SK-N-SH treated with all-trans-retinoic acid at 6 μM for 48 hours (cell line): ENCODE measurements around the gene ZNF474.
A peak's percentile ranks its signal among the peaks of the same experiment; 100 is the strongest.

Experiments
- ATAC-seq: fragments of 200-7000 bp; cut with Tn5 transposase; 3 replicates; pipeline ENCODE4 v1.9.1; 2020; ENCODE audit warnings: mild to moderate bottlenecking, moderate library complexity
- ARNTL ChIP-seq: fragments of 450-650 bp; formaldehyde crosslinking; IDR thresholded peaks from 2 replicates; pipeline ENCODE4 v1.5.0; 2020; ENCODE audit warnings: low read depth, mild to moderate bottlenecking, moderate library complexity, borderline replicate concordance
- CREB5 ChIP-seq: fragments of 250-450 bp; sonication (Bioruptor Pico); IDR thresholded peaks from 2 replicates; pipeline ENCODE4 v1.5.1; 2020; ENCODE audit warnings: low read depth, mild to moderate bottlenecking, moderate library complexity
- CSRNP3 ChIP-seq: fragments of 250-450 bp; sonication (Bioruptor Pico); IDR thresholded peaks from 2 replicates; pipeline ENCODE4 v1.5.1; 2021; ENCODE audit warnings: mild to moderate bottlenecking, moderate library complexity
- ESRRG ChIP-seq: fragments of 250-450 bp; sonication (Bioruptor Pico); IDR thresholded peaks from 2 replicates; pipeline ENCODE4 v1.6.1; 2021; ENCODE audit warnings: mild to moderate bottlenecking
- GLIS3 ChIP-seq: fragments of 250-450 bp; sonication (Bioruptor Pico); IDR thresholded peaks from 2 replicates; pipeline ENCODE4 v1.5.0; 2020; ENCODE audit warnings: mild to moderate bottlenecking, moderate library complexity
- ISL1 ChIP-seq: fragments of 250-450 bp; sonication (Bioruptor Pico); IDR thresholded peaks from 2 replicates; pipeline ENCODE4 v2.1.2; 2022; ENCODE audit warnings: mild to moderate bottlenecking, moderate library complexity
- OSR1 ChIP-seq: fragments of 250-450 bp; sonication (Bioruptor Pico); IDR thresholded peaks from 2 replicates; pipeline ENCODE4 v1.8.0; 2022; ENCODE audit warnings: moderate library complexity, mild to moderate bottlenecking, inconsistent platforms
- PATZ1 ChIP-seq: fragments of 250-450 bp; sonication (Bioruptor Pico); IDR thresholded peaks from 2 replicates; pipeline ENCODE4 v1.8.0; 2020; ENCODE audit warnings: mild to moderate bottlenecking, moderate library complexity, borderline replicate concordance
- POU6F1 ChIP-seq: fragments of 250-450 bp; sonication (Bioruptor Pico); IDR thresholded peaks from 2 replicates; pipeline ENCODE4 v1.8.0; 2021; ENCODE audit warnings: low read depth, mild to moderate bottlenecking, moderate library complexity, borderline replicate concordance
- PPARA ChIP-seq: fragments of 250-450 bp; sonication (Bioruptor Pico); IDR thresholded peaks from 2 replicates; pipeline ENCODE4 v1.5.0; 2020; ENCODE audit warnings: mild to moderate bottlenecking, borderline replicate concordance
- RARB ChIP-seq: fragments of 250-450 bp; sonication (Bioruptor Pico); IDR thresholded peaks from 2 replicates; pipeline ENCODE4 v1.8.0; 2021; ENCODE audit warnings: mild to moderate bottlenecking, moderate library complexity
- SNAI2 ChIP-seq: fragments of 250-450 bp; sonication (Bioruptor Pico); IDR thresholded peaks from 2 replicates; pipeline ENCODE4 v1.5.0; 2020; ENCODE audit warnings: mild to moderate bottlenecking, moderate library complexity
- TCF4 ChIP-seq: fragments of 250-450 bp; sonication (Bioruptor Pico); IDR thresholded peaks from 2 replicates; pipeline ENCODE4 v1.8.0; 2021; ENCODE audit warnings: mild to moderate bottlenecking, moderate library complexity, borderline replicate concordance
- TOX ChIP-seq: fragments of 250-450 bp; sonication (Bioruptor Pico); IDR thresholded peaks from 2 replicates; pipeline ENCODE4 v1.8.0; 2021; ENCODE audit warnings: mild to moderate bottlenecking, moderate library complexity, borderline replicate concordance
- TSHZ2 ChIP-seq: fragments of 250-450 bp; sonication (Bioruptor Pico); IDR thresholded peaks from 2 replicates; pipeline ENCODE4 v1.5.0; 2020; ENCODE audit warnings: mild to moderate bottlenecking, moderate library complexity
- ZFP3 ChIP-seq: fragments of 250-450 bp; sonication (Bioruptor Pico); IDR thresholded peaks from 2 replicates; pipeline ENCODE4 v1.5.0; 2020; ENCODE audit warnings: mild to moderate bottlenecking, moderate library complexity
- ZNF565 ChIP-seq: fragments of 450-650 bp; formaldehyde crosslinking; conservative IDR thresholded peaks from 2 replicates; pipeline ENCODE4 v1.5.0; 2020; ENCODE audit warnings: low read depth, mild to moderate bottlenecking, moderate library complexity
- ZNF70 ChIP-seq: fragments of 450-650 bp; formaldehyde crosslinking; IDR thresholded peaks from 2 replicates; pipeline ENCODE4 v1.5.0; 2020; ENCODE audit warnings: mild to moderate bottlenecking, moderate library complexity
- ZNF8 ChIP-seq: fragments of 450-650 bp; formaldehyde crosslinking; IDR thresholded peaks from 2 replicates; pipeline ENCODE4 v1.5.0; 2020; ENCODE audit warnings: mild to moderate bottlenecking, moderate library complexity

Gene ZNF474

GRCh38 chr5:122101636-122102285 lies 27.6 kb upstream of the ZNF474 start:
- TF ChIP-seq ZNF565 (CRISPR knock-in tag) (no peak), TCF4 (CRISPR knock-in tag) (no peak), ESRRG (no peak), CREB5 (no peak), GLIS3 (CRISPR knock-in tag) (no peak), ZNF70 (CRISPR knock-in tag) (no peak), POU6F1 (CRISPR knock-in tag) (no peak), RARB (no peak)
- peak; percentile 84 for ATAC-seq

GRCh38 chr5:122102825-122103224 lies 26.5 kb upstream of the ZNF474 start:
- TF ChIP-seq ARNTL (CRISPR knock-in tag) (no peak), GLIS3 (CRISPR knock-in tag) (no peak), ZNF8 (no peak), ISL1 (CRISPR knock-in tag) (no peak), SNAI2 (CRISPR knock-in tag) (no peak), ZFP3 (CRISPR knock-in tag) (no peak), CSRNP3 (no peak), PATZ1 (no peak), RARB (no peak), TSHZ2 (no peak), PPARA (no peak), CREB5 (no peak), ZNF565 (CRISPR knock-in tag) (no peak), TCF4 (CRISPR knock-in tag) (no peak), POU6F1 (CRISPR knock-in tag) (no peak), OSR1 (no peak), TOX (CRISPR knock-in tag) (no peak)
- ATAC-seq: no peak
